Sciatic nerve (tissue), 2 donors: Measurements from ENCODE around the gene ATP8A2. TPM values are rescaled to one million over a fixed set of nuclear protein-coding genes. Genes with fewer than 3 reads are reported as not detected.

Experiments used
- ATAC-seq: fragments of 200-7000 bp; cut with Tn5 transposase; one replicate; pipeline ENCODE4 v1.9.1; 2020; ENCODE audit warnings: mild to moderate bottlenecking, moderate library complexity
- DNase-seq: peaks from one replicate; pipeline ENCODE4 v3.0.0-alpha.2; 2020; ENCODE audit warnings: low spot score
- intact Hi-C: fragments of 100-400 bp; cut with DNase I; formaldehyde crosslinking; loops from one replicate; pipeline ENCODE4 v1.14.2; 2022
- total RNA-seq: library from RNA; stranded (reverse); fragmentation: NEBNext Ultra II Directional; extraction: Animal tissue kit (Norgen Biotek cat#: 25700); gene quantifications from one replicate; pipeline ENCODE4 v1.2.1, GENCODE V29; 2021
- donor health status: DM: no; HTN: no; CAD: no.
- donor health status: DM: no; HTN: no; CAD: no.

Gene ATP8A2
- total RNA-seq, 1 donor from 2014 or later: 1.2 TPM

DNA sequence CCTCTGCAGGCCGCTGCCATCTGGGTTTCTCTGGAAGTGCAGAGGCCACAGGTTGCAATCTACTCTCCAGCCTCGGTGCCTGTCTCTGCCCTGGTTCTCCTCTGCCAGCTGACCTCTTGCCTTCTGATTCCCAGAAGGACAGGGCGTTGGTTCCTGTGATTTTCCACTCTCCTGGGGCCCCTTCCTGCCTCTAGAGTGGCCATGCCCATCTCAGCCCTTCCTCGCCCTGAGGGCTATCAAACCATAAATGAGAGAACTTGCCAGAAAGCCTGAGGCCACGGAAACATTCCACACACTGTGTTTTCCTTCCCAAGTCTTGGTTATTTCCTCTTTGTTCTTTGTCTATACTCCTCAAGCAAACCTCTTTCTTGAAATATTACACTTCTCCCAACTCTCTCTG, 533.8 kb downstream of the ATP8A2 start:
- DNase-seq: no peak
- no peak for ATAC-seq
- intact Hi-C loops: no loop called here

DNA sequence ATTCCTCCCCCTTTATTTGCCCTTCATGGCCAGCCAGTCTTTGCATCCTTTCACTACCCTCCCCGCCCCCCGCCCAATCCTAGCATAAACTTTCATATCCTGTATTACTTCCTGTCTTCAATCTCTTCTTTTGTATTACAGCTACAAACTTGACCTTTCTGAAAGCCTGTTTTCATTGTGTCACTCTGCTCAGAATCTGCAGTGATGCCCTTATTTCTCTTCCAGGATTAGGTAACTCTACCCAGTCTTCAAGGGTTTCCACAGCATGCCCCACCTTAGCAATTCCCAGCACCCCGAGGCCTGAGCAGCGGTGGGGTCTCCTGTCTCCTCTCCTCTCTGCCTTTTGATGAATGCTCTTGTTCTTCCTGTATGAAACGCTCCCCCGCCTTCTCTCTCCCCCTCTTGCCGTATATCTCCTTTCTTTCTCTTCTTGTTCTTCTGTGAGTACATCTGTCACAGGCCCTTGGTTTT, 534.5 kb downstream of the ATP8A2 start:
- intact Hi-C loops: no loop called here

DNA sequence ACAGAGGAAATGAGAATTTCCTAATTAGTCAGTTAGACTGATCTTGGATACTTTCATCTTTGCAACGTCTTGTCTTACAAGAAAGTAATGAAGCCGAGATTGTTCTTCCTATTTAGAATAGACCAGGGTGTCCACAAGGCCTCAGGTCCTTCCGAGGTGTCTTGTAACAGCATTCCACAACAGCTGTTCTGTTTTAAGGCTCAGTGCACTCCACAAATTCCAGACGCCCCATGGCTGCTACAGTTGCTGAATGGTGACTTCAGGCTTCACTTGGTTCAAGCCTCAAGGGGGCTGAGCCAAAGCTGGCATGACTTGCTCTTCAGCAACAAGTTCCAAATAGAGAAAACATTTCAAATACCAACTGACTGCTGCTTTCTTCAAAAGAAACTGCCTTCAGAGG, 536.6 kb downstream of the ATP8A2 start:
- no peak for DNase-seq
- ATAC-seq: no peak
- intact Hi-C loops: no loop called here

More for the DNA sequence above, 534.5 kb downstream of the ATP8A2 start:
- no peak for ATAC-seq
- DNase-seq: no peak

DNA sequence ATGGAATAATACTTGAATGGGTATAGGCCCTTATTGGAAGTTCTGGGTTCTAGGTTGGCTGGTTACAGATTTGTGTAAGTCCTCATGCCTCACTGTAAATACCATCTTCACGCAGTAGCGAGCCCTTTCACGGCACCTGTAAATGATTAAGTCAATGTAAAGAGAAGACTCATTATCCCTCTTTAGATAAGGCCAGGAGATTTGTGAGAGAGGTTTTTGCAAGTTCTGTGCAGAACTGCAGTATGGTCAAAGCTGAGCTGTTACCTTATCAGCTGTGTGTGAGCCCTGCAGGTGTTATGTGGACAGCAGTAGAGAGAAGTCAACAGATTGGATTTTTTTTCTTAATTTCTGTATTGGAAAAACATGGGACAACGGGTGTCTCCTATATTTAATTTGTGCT, 538.5 kb downstream of the ATP8A2 start:
- ATAC-seq: no peak
- no peak for DNase-seq
- intact Hi-C loops: no loop called here

DNA sequence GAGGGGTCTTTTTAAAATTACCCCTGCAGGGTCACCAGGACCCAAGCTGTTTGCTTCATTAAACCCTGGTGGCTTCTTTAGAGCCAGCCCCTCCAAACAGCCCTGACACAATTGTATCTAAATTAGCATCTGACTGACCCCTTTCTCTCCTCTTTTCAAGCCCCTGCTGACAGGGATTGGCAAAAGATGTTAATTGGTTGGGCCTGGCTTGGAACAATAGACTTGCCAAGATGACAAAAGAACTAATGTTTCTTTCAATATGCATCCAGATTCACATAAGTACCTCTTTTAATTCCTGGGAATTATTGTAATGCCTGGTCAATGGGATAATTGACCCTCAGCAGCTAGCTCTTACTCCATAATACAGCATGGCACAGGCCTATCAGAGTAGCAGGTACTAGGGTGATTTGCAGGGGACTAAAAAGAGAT, 539.2 kb downstream of the ATP8A2 start:
- intact Hi-C loops: no loop called here
- DNase-seq: no peak

DNA sequence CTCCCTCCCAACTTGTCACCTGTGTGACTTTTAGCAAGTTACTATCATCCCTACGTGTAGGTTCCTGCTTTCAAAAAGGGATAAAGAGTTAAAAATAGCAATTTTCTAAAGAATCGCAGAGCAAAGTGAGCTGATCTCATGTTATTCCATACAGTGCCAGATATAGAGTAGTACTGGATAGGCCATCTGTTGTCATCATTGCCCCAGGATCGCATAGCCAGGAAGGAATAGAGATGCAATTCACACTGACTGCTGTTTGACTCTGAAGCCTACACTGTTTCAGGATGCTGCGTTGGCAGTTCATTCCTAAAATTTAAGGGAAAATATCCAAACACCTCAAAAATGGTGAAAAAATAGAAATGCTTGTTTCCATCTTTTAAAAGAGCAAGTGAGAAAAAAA, 541.2 kb downstream of the ATP8A2 start:
- intact Hi-C loops: no loop called here
- no peak for DNase-seq
- ATAC-seq: no peak

More for the DNA sequence above, 539.2 kb downstream of the ATP8A2 start:
- ATAC-seq: no peak

DNA sequence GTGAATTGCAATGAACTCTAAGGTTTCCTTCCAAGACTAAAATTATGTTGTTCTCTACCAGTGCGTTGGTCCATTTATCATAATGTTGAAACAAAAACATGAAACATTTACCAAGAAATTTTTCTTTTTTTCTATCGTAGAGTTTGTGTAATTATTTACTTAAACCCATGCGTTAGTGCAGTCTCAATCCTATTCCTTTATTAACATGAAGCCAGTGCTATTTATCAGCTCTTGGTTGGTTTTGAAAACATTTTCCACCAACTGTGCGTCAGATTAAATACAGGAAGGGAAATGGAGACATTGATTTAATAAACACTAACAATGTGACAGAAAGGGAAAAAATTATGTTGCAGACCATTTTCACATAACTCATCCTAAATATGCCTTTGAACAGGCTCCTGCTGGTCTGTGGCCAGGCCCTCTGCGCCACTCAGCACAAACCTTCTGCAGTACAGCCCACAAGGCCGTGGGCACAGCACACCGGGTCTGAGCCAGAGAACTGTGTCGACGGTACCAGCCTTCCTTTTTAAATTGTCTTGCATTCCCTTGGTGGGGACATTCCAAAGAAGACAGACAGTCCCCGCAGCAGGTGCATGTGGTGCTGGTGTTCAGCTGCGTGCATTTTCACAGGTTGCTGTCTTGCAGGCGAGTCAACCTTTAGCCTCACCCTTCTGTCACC, 544.2 kb downstream of the ATP8A2 start:
- intact Hi-C loops: no loop called here
- ATAC-seq (no peak), DNase-seq (no peak)

DNA sequence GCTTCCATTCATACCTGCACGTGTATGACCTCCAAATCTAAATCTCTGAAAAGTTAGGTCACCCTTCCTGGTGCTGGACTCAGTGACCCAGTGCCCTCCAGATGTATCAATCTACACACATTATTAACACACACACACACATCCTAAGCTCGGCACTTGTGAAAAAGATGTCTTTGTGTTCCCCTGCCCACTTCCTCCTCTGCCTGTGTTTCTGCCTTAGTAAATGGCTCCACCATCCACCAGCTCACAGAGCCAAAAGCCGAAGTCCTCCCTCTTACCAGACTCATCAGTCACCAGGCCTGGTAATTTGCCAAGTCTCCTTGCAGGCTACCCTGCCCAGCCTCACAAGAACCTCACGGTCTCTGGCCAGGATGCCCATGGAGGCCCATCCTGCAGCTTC, 548.5 kb downstream of the ATP8A2 start:
- ATAC-seq (no peak), DNase-seq (no peak)
- intact Hi-C loops: no loop called here

DNA sequence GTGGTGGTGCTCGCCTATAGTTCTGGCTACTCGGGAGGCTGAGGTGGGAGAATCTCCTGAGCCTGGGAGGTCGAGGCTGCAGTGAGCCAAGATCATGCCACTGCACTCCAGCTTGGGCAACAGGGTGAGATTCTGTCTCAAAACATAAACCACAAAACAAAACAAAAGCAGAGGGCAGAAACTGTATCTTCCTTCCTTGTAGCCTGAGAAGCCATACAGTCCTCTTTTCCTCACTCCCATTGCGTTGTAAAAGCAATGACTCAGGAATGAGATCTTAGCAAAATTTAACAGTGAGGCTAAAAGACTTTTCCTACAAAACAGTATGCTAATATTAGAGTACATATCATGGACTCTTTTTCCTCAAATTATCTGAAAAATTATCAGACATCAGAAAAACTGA, 549.2 kb downstream of the ATP8A2 start:
- no peak for ATAC-seq
- DNase-seq: no peak
- intact Hi-C loops: no loop called here

DNA sequence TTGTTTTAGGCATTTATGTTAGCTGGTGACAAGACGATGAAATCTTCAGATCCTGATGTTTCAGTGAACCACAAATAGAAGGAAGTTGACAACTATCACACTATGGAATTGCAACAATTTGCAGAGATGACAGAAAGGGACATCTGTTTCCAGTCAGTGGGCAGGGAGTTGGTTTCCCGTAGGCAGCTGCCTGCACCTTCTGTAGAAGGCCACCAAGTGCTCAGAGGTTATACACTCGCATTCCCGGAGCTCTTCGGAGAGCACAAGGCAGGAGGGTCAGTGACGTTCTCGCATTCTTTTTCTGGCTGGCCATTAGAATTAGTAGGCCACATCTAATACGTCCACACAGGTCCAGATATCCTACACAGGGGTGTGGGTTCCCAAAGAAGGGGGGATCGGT, 550.6 kb downstream of the ATP8A2 start:
- DNase-seq (no peak), ATAC-seq (no peak)
- intact Hi-C loops: no loop called here

DNA sequence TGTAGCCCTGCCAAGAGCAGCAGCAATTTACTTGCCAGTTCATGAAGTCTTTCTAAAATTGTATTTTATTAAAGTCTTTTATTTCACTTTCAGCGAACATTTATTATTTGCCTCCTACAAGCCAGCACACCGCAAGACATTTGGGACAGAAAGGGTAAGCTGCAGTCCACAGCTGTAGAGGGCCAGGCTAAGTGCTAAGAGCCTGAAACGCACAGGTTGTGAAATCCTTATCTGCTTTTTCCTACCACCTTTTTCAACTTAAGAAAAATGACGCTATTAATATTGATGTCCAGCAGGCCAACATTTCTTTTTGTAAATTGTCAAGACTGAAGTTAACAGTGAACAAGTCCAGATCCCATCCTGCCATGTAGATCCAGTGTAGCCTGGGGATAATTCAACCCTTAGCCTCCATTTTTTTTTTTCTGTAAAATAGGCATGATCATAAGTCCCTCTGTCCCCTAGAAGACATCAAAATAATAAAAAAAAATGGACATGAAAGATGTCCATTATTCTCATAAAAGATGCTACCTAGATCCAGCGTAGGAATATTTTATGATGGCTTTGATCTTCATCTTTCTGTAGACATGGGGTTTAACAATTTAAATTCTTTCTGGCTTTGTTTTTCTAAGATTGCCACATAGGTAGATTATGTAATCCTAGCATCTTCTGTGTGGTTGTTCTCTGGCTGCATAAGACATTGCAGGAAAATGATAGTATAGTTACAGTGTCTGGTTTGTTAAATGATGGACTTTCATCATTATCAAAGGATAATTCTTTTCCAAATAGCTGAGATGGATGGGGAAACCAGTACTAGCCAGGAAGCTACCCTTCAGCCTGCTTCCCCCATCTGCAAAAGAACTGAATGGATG, 551.7 kb downstream of the ATP8A2 start:
- DNase-seq (no peak), ATAC-seq (peak; percentile 91)
- intact Hi-C loops: no loop called here

DNA sequence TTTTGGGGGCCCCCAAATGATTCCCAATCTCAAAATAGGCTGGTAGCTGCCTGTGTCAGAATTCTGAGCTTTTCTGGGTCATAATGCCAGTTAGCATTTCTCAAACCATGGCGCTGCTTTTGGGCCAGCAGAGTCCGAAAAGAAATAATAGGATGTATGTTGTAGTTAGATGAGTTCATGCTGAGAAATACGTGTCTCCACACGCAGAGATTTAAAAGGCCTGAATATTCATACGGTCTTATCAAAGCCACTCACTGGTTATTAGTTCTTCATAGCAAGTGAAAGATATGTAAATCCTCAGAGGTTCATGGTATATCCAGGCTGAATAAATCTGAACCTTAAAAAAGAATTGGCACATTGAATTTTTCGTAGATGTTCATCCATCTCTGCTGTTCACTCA, 555.6 kb downstream of the ATP8A2 start:
- intact Hi-C loops: no loop called here
- no peak for DNase-seq

DNA sequence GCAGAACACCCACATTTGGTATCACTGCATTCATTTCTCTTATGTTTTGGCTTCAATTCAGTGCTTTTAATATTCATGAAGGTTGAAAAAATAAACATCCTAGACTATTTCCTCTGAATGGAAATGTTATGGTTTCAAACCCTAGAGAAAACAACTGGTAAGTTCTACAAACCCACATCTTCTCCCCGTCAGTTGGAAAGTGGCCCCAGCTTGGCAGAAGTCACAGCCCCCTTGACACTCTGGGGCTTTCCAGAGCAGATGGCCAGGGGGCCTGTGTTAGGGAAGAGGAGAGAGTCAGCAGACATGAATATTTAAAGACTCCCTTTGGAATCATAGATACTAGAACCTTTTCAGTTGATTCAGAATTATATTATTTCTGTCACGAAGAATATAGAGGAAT, 556.2 kb downstream of the ATP8A2 start:
- no peak for DNase-seq
- intact Hi-C loops: no loop called here
- ATAC-seq: no peak

More for the DNA sequence above, 555.6 kb downstream of the ATP8A2 start:
- no peak for ATAC-seq

DNA sequence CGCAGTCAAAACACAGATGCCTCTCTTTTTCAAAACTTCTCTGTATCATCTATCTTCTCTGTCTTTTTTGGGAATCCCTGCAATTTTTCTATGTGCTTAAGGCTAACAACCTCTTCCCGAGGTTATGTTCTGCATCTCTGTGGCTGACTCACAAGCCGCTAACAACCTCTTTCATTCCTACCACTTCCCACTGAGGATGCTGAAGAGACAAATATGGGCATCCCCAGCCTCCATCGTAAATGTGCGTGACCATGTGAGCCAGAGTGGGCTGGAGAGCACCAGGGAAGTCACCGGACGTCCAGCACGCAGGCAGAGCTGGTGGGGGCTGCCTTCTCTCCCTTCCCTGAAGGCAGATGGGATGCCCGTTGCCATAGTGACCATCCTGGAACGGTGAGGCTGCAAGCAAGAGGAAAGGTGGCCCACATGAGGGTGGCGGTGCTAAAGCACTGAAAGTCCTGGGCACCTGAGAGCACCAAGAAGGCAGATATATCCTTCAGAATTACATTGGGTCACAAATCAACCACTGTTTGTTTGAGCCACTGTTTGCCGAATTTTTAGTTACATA, 557.2 kb downstream of the ATP8A2 start:
- no peak for DNase-seq
- intact Hi-C loops: no loop called here
- no peak for ATAC-seq

DNA sequence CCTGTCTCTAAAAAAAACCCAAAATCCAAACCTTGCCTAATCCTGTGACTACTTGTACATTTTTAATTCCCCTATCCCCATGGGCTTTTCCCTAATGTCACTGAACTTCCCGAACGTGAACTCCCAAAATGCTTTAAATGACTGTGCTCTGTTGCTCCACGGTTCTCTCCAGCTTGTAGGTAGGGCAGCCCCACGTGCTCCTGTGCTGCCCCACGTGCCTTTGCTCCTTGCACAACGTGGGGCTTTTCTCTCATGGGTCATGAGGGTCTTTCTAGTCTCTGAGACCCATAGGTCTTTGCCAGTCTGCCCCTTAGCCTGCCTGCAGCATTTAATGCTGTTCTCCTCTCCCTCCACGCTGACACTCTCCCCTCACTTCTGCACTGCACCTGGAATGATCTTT, 558.0 kb downstream of the ATP8A2 start:
- DNase-seq: no peak
- no peak for ATAC-seq
- intact Hi-C loops: no loop called here

DNA sequence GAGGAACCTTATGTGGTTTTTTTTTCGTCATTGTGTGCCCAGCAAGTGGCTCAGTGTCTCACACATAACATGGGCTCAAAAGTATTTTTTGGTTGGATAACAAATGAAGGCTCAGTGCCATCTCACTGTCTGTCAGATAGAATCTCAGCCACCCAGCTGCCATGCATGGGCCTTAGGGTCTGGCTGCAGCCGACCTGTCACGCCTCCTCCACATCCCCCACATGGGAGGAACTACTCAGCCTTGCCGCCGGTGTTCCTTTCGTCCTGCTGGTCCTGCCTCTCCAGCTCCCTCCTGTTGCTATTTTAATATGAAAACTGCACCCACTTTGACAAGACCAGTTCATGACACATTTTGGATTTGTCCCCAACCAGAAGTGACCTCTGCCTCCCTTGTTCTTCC, 558.9 kb downstream of the ATP8A2 start:
- intact Hi-C loops: no loop called here
- DNase-seq: no peak
- ATAC-seq: no peak

DNA sequence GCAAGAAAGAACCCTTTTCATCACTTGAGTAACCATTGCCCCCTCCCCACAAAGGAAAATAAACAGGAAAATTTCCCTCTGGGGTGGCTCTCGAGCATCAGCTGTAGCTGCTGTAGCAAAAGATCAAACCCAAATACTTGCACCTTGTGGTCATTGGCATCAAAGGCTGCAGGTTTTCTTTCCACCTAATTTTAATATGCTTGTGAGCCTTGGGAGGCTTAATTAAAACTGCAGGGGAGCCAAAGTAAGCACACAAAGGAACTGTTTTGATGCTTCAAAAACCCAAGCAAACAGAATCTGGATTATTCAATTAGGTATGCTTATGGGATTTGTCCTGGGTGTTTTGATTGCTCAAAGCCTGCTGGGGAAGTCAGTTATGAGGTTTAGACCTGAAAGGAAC, 560.6 kb downstream of the ATP8A2 start:
- intact Hi-C loops: no loop called here
- DNase-seq: no peak
- no peak for ATAC-seq

DNA sequence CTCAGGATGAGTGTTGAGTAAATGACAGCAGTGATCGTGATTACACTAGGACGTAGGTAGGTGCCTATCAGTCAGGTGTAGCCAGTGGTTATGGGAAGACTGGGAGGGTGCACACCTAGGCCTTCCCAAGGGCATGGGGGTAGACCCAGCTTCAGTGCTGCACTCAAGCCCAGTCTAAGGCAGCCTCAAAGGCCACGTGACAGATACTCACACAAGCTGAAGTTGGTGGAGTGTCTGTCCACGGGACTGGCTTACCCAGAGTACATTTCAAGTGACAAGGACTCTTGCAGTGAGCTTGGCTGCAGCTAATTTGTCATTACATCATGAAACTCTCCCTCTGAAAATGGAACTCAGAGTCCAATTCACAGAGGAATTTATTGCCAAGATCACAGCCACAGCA, 561.7 kb downstream of the ATP8A2 start:
- ATAC-seq: no peak
- DNase-seq: no peak
- intact Hi-C loops: no loop called here

DNA sequence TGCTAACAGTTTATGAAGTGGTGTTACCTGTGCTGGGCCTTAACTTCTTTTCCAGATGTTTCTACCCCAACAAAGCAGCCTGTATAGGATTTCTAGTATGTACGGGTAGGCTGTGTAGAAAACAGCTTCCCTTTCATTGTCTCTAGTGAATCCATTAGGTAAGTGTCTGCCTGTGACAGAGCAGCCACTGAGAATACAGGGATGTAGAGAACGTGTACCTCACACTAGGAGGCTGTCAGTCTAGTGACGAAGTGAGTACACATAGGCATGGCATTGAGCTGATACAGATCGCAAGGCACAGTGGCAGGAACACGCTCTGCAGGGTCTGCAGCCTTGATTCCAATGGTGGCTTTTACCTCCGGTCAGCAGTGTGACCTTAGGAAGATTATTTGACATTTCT, 562.4 kb downstream of the ATP8A2 start:
- intact Hi-C loops: no loop called here
- no peak for DNase-seq
- ATAC-seq: no peak
